Right lung (tissue), 5 donors: ENCODE measurements around the gene RBMS2. TPM values are rescaled to one million over a fixed set of nuclear protein-coding genes. Genes with fewer than 3 reads are reported as not detected.

Experiments
- polyA plus RNA-seq, 5 donors: library from polyadenylated mRNA; unstranded; fragments of 120-200 nt; gene quantifications; one replicate each; pipeline versions ENCODE4 v1.2.1 to v1.2.3, GENCODE V29; 2013; ENCODE audit warnings: inconsistent platforms in 1 of 5, low replicate concordance in 1 of 5; ENCODE audit not compliant: insufficient read length in 5 of 5, insufficient read depth in 1 of 5

The RBMS2 gene
- polyA plus RNA-seq, 5 donors: 35.3 to 88.3 (median 73.0) TPM

Other genes with a start within 250 kb of the RBMS2 start
- 100 to 1,000 TPM; 148 to 181 (median 158) TPM for gene CS, start 221.5 kb upstream of the RBMS2 start, polyA plus RNA-seq
- gene CNPY2, start 205.8 kb upstream of the RBMS2 start, polyA plus RNA-seq: 100 to 1,000 TPM; 128 to 155 (median 136) TPM
- 10 to 100 TPM; 64.8 to 96.1 (median 78.4) TPM for gene PAN2, start 187.8 kb upstream of the RBMS2 start, polyA plus RNA-seq
- gene IL23A, start 182.9 kb upstream of the RBMS2 start, polyA plus RNA-seq: 1 to 10 TPM in 1 of 5 donors, under 1 TPM in 4; 0.64 to 1.1 (median 0.81) TPM
- 100 to 1,000 TPM; 120 to 174 (median 144) TPM for gene STAT2, start 161.7 kb upstream of the RBMS2 start, polyA plus RNA-seq
- gene APOF, start 159.0 kb upstream of the RBMS2 start, polyA plus RNA-seq: under 1 TPM in 2 of 5 donors, not detected in 3; 0.10 to 0.15 TPM
- 10 to 100 TPM; 26.5 to 35.6 (median 31.1) TPM for gene TIMELESS, start 72.4 kb upstream of the RBMS2 start, polyA plus RNA-seq
- under 1 TPM in 2 of 5 donors, not detected in 3; 0.15 TPM for gene MIP, start 67.2 kb upstream of the RBMS2 start, polyA plus RNA-seq
- gene SPRYD4, start 53.2 kb upstream of the RBMS2 start, polyA plus RNA-seq: 1 to 10 TPM; 4.0 to 5.8 (median 5.1) TPM
- gene GLS2, start 33.7 kb upstream of the RBMS2 start, polyA plus RNA-seq: 1 to 10 TPM; 2.0 to 4.6 (median 2.9) TPM
- gene BAZ2A, start 108.5 kb downstream of the RBMS2 start, polyA plus RNA-seq: 100 to 1,000 TPM in 1 of 5 donors, 10 to 100 TPM in 4; 67.1 to 114 (median 91.1) TPM
- gene ATP5F1B, start 124.2 kb downstream of the RBMS2 start, polyA plus RNA-seq: 100 to 1,000 TPM; 559 to 605 (median 592) TPM
- 100 to 1,000 TPM; 250 to 278 (median 272) TPM for gene PTGES3, start 166.5 kb downstream of the RBMS2 start, polyA plus RNA-seq
- 1,000 to 10,000 TPM; 2,287 to 2,895 (median 2,368) TPM for gene NACA, start 203.5 kb downstream of the RBMS2 start, polyA plus RNA-seq
- gene PRIM1, start 230.5 kb downstream of the RBMS2 start, polyA plus RNA-seq: 10 to 100 TPM; 16.5 to 31.2 (median 23.7) TPM
- 1 to 10 TPM in 4 of 5 donors, under 1 TPM in 1; 0.95 to 4.6 (median 3.1) TPM for gene HSD17B6, start 241.5 kb downstream of the RBMS2 start, polyA plus RNA-seq